Gastroesophageal sphincter (tissue), 4 donors: ENCODE data around the gene FKBP10. TPM values are rescaled to one million over a fixed set of nuclear protein-coding genes. Genes with fewer than 3 reads are reported as not detected.

Experiments
- ATAC-seq: fragments of 150-250 bp; one replicate; pipeline ENCODE4 v1.9.1; 2016; ENCODE audit warnings: mild to moderate bottlenecking, moderate library complexity
- H3K27ac ChIP-seq, 4 donors: fragments of 200-600 bp; sonication (generic) in 3 of 4; 1 replicate in 3 of 4; 2 replicates in 1 of 4; pipeline ENCODE4 v1.5.1; 2016 to 2019
- H3K27me3 ChIP-seq: fragments of 200-600 bp; sonication (generic); one replicate; pipeline ENCODE4 v1.5.1; 2019
- H3K36me3 ChIP-seq, 2 donors: fragments of 200-600 bp; sonication (generic); one replicate each; pipeline ENCODE4 v1.5.1; 2019; ENCODE audit warnings: control low read depth in 1 of 2
- H3K4me1 ChIP-seq, 3 donors: fragments of 200-600 bp; sonication (generic); 1 replicate in 2 of 3; 2 replicates in 1 of 3; pipeline ENCODE4 v1.5.1; 2016 to 2019; ENCODE audit warnings: control low read depth in 2 of 3
- H3K4me3 ChIP-seq, 2 donors: fragments of 200-600 bp; sonication (generic); one replicate each; pipeline ENCODE4 v1.5.1; 2019; ENCODE audit warnings: mild to moderate bottlenecking in 1 of 2, moderate library complexity in 1 of 2
- H3K9me3 ChIP-seq, 3 donors: fragments of 200-600 bp; sonication (generic); one replicate each; pipeline ENCODE4 v1.5.1; 2017 to 2019; ENCODE audit warnings: control low read depth in 2 of 3
- CTCF ChIP-seq, 4 experiments: fragments of 200-600 bp in 2 of 4; fragments of 450-650 bp in 2 of 4; sonication (generic) in 1 of 4; IDR thresholded peaks; one replicate each; pipeline ENCODE4 v1.5.1; 2017 to 2019; ENCODE audit warnings: antibody characterized with exemption in 4 of 4, mild to moderate bottlenecking in 2 of 4, moderate library complexity in 2 of 4
- EP300 ChIP-seq: sonication (generic); formaldehyde crosslinking; IDR thresholded peaks from one replicate; pipeline ENCODE4 v1.6.1; 2017; ENCODE audit warnings: antibody characterized with exemption, mild to moderate bottlenecking
- POLR2A ChIP-seq, 2 donors: fragments of 450-650 bp; IDR thresholded peaks; one replicate each; pipeline ENCODE4 v1.6.1; 2017; ENCODE audit warnings: antibody characterized with exemption in 2 of 2, mild to moderate bottlenecking in 2 of 2, moderate library complexity in 1 of 2
- POLR2AphosphoS5 ChIP-seq: sonication (generic); formaldehyde crosslinking; IDR thresholded peaks from one replicate; pipeline ENCODE4 v1.6.1; 2017; ENCODE audit warnings: antibody characterized with exemption
- WGBS, 2 donors: methylation state at CpG; one replicate each; pipeline ENCODE4 v1.1.5; 2018; ENCODE audit warnings: low coverage in 1 of 2; 5-methylcytosine and 5-hydroxymethylcytosine counted together
- small RNA-seq, 4 donors: library from RNA; depleted of rRNA; stranded (forward); fragments of <200 nt; gene quantifications; one replicate each; pipeline ENCODE3, GENCODE V24; 2016
- total RNA-seq, 4 donors: library from RNA; depleted of rRNA; stranded (reverse); fragments of >200 nt; gene quantifications; one replicate each; pipeline ENCODE4 v1.1.0, GENCODE V29; 2016

FKBP10 gene
- total RNA-seq, 4 donors from 2014 or later: 33.7 to 43.2 (median 38.2) TPM

DNA sequence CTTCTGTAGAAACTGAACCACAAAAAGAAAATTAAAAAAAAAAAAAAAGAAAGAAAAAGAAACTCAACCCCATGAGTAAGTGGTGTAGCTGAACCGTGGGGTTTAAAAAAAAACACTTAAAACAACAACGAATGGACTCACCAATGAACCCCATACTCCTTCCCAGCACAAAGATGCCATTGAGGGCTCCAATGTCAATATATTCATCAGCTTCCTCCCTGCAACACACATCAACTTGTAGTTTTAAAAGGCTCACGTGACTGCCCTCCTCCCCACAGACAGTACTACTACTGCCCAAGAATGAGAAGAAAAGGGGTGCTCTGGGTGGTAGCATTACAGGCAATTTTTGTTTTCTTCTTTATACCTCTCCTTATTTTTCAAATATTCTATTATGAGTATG lies 55.8 kb downstream of the FKBP10 start:
- Histone ChIP-seq H3K27ac (no peak overlapping the region), H3K27me3 (no peaks in the 10 kb centered on the region), H3K4me3 (no peak overlapping the region), H3K9me3 (no peaks in the 10 kb centered on the region), H3K36me3 (peaks cover 0 to 69% of the 10 kb centered on the region in 2 donors), H3K4me1 (peaks cover 4 to 13% (median 6%) of the 10 kb centered on the region in 3 donors)
- TF ChIP-seq POLR2AphosphoS5: no peak
- TF ChIP-seq EP300: no peak
- no peak for TF ChIP-seq POLR2A (IDR thresholded peaks at IDR 0.05)
- TF ChIP-seq CTCF (IDR thresholded peaks at IDR 0.05): no peak
- WGBS, 2 donors: 59 to 67% methylated on average over 3 of the region's 3 CpGs
- no peak for ATAC-seq

DNA sequence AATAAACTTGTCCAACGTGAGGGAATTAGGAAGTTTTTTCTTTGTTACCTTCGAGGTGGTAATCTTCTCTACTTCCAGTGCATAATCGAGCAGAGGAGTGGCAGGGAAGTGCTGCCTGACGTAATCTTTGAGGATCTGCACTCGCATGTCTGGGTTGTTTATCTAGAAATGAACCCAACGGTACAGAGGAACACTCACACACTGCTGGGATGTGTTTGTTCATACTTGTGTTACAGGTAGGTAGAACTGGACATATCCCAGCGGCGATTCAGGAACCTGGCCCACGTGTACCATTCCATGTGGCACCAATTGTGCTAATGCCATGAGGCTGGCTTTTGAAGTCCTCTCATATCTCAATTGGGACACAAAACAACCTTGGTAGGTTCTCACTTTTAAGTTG lies 56.6 kb downstream of the FKBP10 start:
- no peak for TF ChIP-seq POLR2AphosphoS5
- H3K27me3 ChIP-seq: no peaks in the 10 kb centered on the region
- no peak overlapping the region for H3K27ac ChIP-seq
- peaks cover 0 to 4% (median 0%) of the 10 kb centered on the region in 3 donors for H3K4me1 ChIP-seq
- no peak overlapping the region for H3K4me3 ChIP-seq
- 41 to 63% methylated on average over 3 to 9 of the region's 9 CpGs for WGBS, 2 donors
- peaks cover 0 to 78% of the 10 kb centered on the region in 2 donors for H3K36me3 ChIP-seq
- ATAC-seq: no peak
- H3K9me3 ChIP-seq: no peaks in the 10 kb centered on the region

DNA sequence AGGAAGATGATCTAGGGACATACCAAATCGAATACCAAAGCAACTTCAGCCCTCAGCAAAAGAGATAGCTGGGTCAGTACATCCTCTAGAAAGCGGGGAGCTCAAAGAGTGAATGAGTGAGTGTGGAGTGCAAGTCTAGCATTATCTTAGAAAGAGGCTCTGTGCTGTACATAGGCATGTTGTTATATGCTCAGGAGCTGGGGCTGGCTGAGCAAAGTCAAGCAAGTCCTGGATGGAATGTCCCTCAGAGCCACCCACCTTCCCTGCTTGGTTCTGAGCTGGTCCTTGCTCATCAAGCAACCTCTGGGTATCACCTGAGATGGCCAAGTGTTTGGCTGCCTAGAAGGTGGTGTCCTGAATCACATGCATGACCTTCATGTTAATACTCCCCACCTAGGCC lies 57.3 kb downstream of the FKBP10 start:
- Histone ChIP-seq H3K4me1 (peaks cover 0 to 4% (median 0%) of the 10 kb centered on the region in 3 donors), H3K27ac (no peak overlapping the region), H3K36me3 (peaks cover 0 to 84% of the 10 kb centered on the region in 2 donors), H3K27me3 (no peaks in the 10 kb centered on the region), H3K9me3 (no peaks in the 10 kb centered on the region), H3K4me3 (no peak overlapping the region)
- 94 to 100% methylated on average over 1 to 2 of the region's 2 CpGs for WGBS, 2 donors
- no peak for ATAC-seq
- TF ChIP-seq POLR2AphosphoS5 (no peak), CTCF (IDR thresholded peaks at IDR 0.05) (no peak), POLR2A (IDR thresholded peaks at IDR 0.05) (no peak), EP300 (no peak)

DNA sequence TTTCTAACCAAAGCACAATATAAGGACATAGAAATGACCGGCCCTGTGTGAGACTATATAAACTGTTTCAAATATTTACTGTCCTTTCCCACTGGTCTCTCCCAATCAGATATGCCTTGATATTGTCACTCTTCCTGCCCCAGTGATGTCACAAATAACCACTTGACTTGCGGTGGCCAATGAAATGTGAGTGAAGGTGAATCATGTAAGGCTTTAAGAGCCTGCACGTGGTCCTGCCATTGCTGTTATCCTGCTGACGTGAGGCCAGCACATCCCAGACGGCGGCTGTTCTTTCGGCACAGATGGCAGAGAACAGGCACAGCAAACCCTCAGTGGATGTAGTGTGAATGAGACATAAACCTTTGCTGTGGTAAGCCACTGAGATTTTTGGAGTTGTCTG lies 57.8 kb downstream of the FKBP10 start:
- no peak for TF ChIP-seq CTCF (IDR thresholded peaks at IDR 0.05)
- no peak for TF ChIP-seq POLR2A (IDR thresholded peaks at IDR 0.05)
- no peak for TF ChIP-seq POLR2AphosphoS5
- no peak for TF ChIP-seq EP300
- Histone ChIP-seq H3K36me3 (peaks cover 0 to 84% of the 10 kb centered on the region in 2 donors), H3K9me3 (no peaks in the 10 kb centered on the region), H3K27me3 (no peaks in the 10 kb centered on the region), H3K4me3 (no peak overlapping the region), H3K4me1 (peaks cover 0 to under 1% (median 0%) of the 10 kb centered on the region in 3 donors), H3K27ac (no peak overlapping the region)
- no peak for ATAC-seq
- WGBS, 2 donors: 74% methylated on average over 5 of the region's 7 CpGs; no CpG with 5 or more reads in 1 of the 2 donors

DNA sequence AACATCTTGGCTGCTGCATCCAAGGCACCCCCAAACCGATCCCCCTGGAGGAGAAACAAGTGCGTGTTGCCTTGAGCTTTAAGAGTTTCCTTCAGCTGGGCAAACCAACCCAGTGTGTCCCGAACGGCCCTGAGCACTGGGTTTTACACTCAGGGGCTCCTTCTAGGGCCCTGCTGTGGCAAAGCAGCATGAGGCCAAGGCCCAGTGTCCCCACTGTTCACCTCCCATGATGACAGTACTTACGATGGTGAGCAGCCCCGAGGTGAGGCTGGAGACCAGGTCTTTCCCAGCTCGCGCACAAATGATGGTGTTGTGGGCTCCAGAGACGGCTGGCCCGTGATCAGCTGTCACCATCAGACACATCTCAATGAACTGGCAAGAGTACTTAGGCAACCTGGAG lies 59.0 kb downstream of the FKBP10 start:
- H3K4me1 ChIP-seq: no peaks in the 10 kb centered on the region
- TF ChIP-seq EP300 (no peak), POLR2AphosphoS5 (no peak), POLR2A (IDR thresholded peaks at IDR 0.05) (no peak), CTCF (IDR thresholded peaks at IDR 0.05) (no peak)
- H3K4me3 ChIP-seq: no peak overlapping the region
- no peaks in the 10 kb centered on the region for H3K27me3 ChIP-seq
- WGBS, 2 donors: 93 to 100% methylated on average over 5 of the region's 10 CpGs
- H3K9me3 ChIP-seq: no peaks in the 10 kb centered on the region
- H3K27ac ChIP-seq: no peak overlapping the region
- no peak for ATAC-seq
- peaks cover 0 to 90% of the 10 kb centered on the region in 2 donors for H3K36me3 ChIP-seq

Small RNA genes within 50 kb of the gene (small RNA-seq; reads per million reads assigned to genes)
- gene AC125257.2: 0 reads per million in 4 donors

Other genes with a start within 250 kb of the FKBP10 start
- not detected for gene KRT9, start 240.9 kb upstream of the FKBP10 start, total RNA-seq
- 100 to 1,000 TPM in 1 of 4 donors, 10 to 100 TPM in 1, 1 to 10 TPM in 1, not detected in 1; 1.4 to 105 (median 41.1) TPM for gene KRT14, start 226.1 kb upstream of the FKBP10 start, total RNA-seq
- 10 to 100 TPM in 2 of 4 donors, 1 to 10 TPM in 2; 1.1 to 78.8 (median 13.5) TPM for gene KRT16, start 200.2 kb upstream of the FKBP10 start, total RNA-seq
- gene KRT17, start 188.4 kb upstream of the FKBP10 start, total RNA-seq: 10 to 100 TPM in 2 of 4 donors, 1 to 10 TPM in 1, not detected in 1; 7.0 to 18.5 (median 17.4) TPM
- 100 to 1,000 TPM; 224 to 331 (median 270) TPM for gene EIF1, start 124.1 kb upstream of the FKBP10 start, total RNA-seq
- not detected for gene GAST, start 100.7 kb upstream of the FKBP10 start, total RNA-seq
- under 1 TPM in 1 of 4 donors, not detected in 3; 0.54 TPM for gene HAP1, start 78.4 kb upstream of the FKBP10 start, total RNA-seq
- 10 to 100 TPM; 30.8 to 60.9 (median 41.7) TPM for gene JUP, start 26.3 kb upstream of the FKBP10 start, total RNA-seq
- 10 to 100 TPM in 3 of 4 donors, 1 to 10 TPM in 1; 8.3 to 20.9 (median 19.1) TPM for gene P3H4, start 1.1 kb upstream of the FKBP10 start, total RNA-seq
- gene NT5C3B, start 23.2 kb downstream of the FKBP10 start, total RNA-seq: 10 to 100 TPM; 64.8 to 83.7 (median 71.5) TPM
- gene KLHL10, start 24.8 kb downstream of the FKBP10 start, total RNA-seq: 1 to 10 TPM in 2 of 4 donors, under 1 TPM in 2; 0.62 to 2.7 (median 1.4) TPM
- gene KLHL11, start 52.4 kb downstream of the FKBP10 start, total RNA-seq: 10 to 100 TPM; 17.5 to 32.7 (median 22.7) TPM
- gene ACLY, start 105.9 kb downstream of the FKBP10 start, total RNA-seq: 10 to 100 TPM; 40.8 to 84.0 (median 61.6) TPM
- gene ODAD4, start 117.6 kb downstream of the FKBP10 start, total RNA-seq: 1 to 10 TPM in 1 of 4 donors, under 1 TPM in 3; 0.19 to 2.2 (median 0.60) TPM
- gene CNP, start 153.8 kb downstream of the FKBP10 start, total RNA-seq: 10 to 100 TPM; 56.7 to 97.9 (median 64.7) TPM
- 10 to 100 TPM; 41.9 to 59.6 (median 54.4) TPM for gene DNAJC7, start 204.4 kb downstream of the FKBP10 start, total RNA-seq
- 10 to 100 TPM; 40.1 to 72.3 (median 52.8) TPM for gene NKIRAS2, start 207.1 kb downstream of the FKBP10 start, total RNA-seq
- 1 to 10 TPM in 1 of 4 donors, under 1 TPM in 3; 0.27 to 1.4 (median 0.58) TPM for gene C17orf113, start 237.6 kb downstream of the FKBP10 start, total RNA-seq